ENCODE measurements around the gene GABARAP.
A peak's percentile ranks its signal among the peaks of the same experiment; 100 is the strongest.

Gene GABARAP

GRCh38 chr17:7241783-7242716, at the start of gene GABARAP:
TSS of gene GABARAP (minus strand) at chr17:7242449. CDS start at chr17:7242330, 119 bp downstream.
- peak; percentile 66 for DNase-seq

GRCh38 chr17:7290685-7291084, 48.4 kb upstream of the GABARAP start:
- DNase-seq = no peak

- no peak for DNase-seq
Measured at GRCh38 chr17:7290166-7290565, 47.9 kb upstream of the GABARAP start.

GRCh38 chr17:7289256-7290032, 47.2 kb upstream of the GABARAP start:
- no peak for DNase-seq

DNA sequence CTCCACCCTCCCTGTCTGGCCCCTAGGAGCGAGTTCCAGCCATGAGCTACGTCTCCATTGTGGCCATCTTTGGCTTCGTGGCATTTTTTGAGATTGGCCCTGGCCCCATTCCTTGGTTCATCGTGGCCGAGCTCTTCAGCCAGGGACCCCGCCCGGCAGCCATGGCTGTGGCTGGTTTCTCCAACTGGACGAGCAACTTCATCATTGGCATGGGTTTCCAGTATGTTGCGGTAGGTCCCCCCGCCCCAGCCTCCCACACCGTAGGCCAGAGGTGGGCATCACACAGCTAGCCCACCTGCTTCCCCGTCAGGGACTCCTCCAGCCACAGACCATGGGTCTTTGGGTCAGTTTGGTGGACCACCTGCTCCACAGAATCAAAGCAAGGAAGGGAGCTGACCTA, 43.4 kb upstream of the GABARAP start:
- DNase-seq = no peak

DNA sequence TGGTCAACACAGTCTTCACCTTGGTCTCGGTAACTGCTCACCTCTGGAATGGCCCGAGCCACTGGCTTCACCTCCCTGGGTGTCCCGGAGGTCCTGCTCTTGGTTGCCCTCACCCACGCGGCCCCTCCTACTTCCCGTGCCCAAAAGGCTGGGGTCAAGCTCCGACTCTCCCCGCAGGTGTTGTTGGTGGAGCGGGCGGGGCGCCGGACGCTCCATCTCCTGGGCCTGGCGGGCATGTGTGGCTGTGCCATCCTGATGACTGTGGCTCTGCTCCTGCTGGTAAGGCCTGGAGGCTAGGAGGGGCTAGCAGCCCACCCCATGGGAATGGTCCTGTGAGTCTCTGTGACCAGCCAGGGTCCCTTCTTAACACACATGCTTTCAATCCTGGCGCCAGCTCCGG, 42.7 kb upstream of the GABARAP start:
- no peak for DNase-seq

- DNase-seq = no peak
Measured at GRCh38 chr17:7283471-7284216, 41.4 kb upstream of the GABARAP start.

DNA sequence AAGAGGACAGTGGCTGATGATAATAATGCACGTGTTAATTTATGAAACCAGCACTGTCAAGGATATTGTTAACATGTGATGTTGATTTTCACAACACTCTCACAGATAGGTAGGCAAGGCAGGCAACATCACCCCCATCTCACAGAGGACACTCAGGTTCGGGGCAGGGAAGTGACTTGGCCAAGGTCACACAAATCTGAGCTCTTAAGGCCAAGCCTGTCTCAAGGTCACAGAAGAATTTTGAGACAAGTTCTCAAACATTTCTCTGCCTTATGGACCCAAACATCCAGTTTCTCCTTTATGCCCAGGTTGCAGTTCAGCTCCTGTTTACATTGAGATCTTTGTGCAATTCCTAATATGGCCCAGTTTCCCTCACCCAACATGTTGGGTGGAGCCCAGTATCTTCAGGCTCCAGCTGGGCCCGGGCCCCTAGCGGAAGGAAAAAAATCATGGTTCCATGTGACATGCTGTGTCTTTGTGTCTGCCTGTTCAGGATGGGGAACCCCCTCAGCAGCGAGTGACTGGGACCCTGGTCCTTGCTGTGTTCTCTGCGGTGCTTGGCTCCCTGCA, 40.6 kb upstream of the GABARAP start:
- no peak for DNase-seq

- no peak for DNase-seq
Measured at GRCh38 chr17:7281953-7282751, 39.9 kb upstream of the GABARAP start.

DNA sequence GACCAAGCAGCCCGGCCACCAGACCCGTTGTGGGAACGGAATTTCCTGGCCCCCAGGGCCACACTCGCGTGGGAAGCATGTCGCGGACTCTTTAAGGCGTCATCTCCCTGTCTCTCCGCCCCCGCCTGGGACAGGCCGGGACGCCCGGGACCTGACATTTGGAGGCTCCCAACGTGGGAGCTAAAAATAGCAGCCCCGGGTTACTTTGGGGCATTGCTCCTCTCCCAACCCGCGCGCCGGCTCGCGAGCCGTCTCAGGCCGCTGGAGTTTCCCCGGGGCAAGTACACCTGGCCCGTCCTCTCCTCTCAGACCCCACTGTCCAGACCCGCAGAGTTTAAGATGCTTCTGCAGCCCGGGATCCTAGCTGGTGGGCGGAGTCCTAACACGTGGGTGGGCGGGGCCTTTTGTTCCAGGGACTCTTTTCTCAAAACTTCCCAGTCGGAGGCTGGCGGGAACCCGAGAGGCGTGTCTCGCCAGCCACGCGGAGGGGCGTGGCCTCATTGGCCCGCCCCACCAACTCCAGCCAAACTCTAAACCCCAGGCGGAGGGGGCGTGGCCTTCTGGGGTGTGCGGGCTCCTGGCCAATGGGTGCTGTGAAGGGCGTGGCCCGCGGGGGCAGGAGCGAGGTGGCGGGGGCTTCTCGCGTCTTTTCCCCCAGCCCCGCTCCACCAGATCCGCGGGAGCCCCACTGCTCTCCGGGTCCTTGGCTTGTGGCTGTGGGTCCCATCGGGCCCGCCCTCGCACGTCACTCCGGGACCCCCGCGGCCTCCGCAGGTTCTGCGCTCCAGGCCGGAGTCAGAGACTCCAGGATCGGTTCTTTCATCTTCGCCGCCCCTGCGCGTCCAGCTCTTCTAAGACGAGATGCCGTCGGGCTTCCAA, 39.1 kb upstream of the GABARAP start, which contains the start of gene SLC2A4:
Gene SLC2A4 (plus strand): TSS at position 645 of the 879 bp plus-strand sequence. CDS start 217 bp downstream, at position 862.
- DNase-seq = peak; percentile 58

DNA sequence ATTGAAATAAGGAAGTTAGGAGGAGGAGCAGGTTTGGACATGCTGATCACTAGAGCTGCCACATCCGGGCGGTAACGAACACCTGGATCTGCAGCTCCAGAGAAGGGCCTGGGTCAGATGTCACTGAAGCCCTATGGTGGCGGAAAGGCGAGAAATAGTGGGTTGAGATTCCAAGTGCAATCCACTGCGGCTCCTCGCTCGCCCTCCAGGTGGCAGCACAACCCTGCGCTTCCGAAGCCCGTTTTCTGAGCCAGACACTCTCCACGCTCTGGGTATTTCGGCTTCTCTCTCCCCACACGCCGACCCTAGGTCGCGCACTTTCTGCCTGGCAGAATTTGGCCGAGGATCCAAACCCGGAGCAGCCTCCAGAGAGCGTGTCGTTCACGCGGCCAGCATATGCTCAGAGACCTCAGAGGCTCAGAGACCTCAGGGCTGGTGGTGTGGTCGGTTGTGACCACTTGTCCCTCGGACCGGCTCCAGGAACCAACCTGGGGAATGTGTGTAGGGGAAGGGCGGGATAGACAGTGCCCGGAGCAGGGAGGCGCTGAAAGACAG, 38.3 kb upstream of the GABARAP start:
- peak; percentile 63 for DNase-seq

GRCh38 chr17:7279448-7279847, 37.2 kb upstream of the GABARAP start:
- no peak for DNase-seq

- DNase-seq = no peak
Measured at GRCh38 chr17:7266784-7267183, 24.5 kb upstream of the GABARAP start.

GRCh38 chr17:7263801-7264078, 21.5 kb upstream of the GABARAP start:
- no peak for DNase-seq

DNA sequence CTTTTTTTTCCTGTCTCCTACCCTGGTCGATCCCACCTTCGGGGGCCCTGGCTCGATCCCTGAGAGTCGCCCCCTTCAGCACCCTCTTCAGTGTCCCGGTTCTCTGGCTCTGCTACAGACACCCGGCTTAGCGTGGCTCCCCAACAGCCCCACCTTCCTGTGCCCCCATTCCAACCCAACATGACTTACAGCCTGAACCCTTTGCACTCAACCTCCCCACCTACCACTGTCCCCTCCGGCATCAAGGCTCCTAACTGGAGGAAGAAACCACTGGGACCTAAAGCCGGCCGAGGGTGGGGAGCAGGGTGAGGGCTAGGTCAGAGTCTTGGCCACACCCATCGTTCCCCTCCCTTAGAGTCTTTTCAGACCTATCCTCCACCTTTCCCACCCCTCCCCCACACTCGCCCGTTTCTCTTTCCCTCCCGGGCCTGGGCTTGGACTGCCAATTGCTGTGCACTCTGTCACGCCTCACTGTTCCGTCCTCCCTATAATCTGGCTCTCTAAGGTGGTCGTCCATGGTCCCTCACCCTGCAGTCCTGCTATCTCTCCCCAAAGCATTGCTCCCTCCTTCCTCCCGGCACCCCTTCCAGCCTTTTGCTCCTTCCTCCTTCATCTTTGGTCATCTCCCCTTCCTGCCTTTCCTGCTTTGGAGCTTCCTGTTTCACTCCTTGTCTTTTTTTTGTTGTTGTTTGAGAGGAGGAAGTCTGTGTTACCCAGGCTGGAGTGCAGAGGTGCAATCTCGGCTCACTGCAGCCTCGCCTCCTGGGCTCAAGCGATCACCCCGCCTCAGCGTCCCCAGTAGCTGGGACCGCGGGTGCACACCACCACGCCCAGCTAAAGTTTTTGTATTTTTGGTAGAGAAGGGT, 20.9 kb upstream of the GABARAP start:
- DNase-seq = peak; percentile 52

GRCh38 chr17:7262192-7262934, 20.1 kb upstream of the GABARAP start, which contains the start of gene CLDN7:
TSS of gene CLDN7 (minus strand) at chr17:7262478. CDS start at chr17:7262043, 435 bp downstream.
- peak; percentile 91 for DNase-seq

GRCh38 chr17:7261379-7262191, 19.3 kb upstream of the GABARAP start:
- DNase-seq = peak; percentile 12
